Hematopoietic multipotent progenitor cell (in vitro differentiated cells): ENCODE results near the gene NEDD1. TPM values are rescaled to one million over a fixed set of nuclear protein-coding genes. Genes with fewer than 3 reads are reported as not detected.
A peak's percentile ranks its signal among the peaks of the same experiment; 100 is the strongest.

ENCODE experiments used
- DNase-seq, 3 donors: peaks; one replicate each; pipeline ENCODE4 v3.0.0-alpha.2; 2011 to 2015; ENCODE audit warnings: low read depth in 2 of 3, low spot score in 2 of 3
- total RNA-seq: library from RNA; depleted of rRNA; stranded (reverse); fragments of >200 nt; gene quantifications from one replicate; pipeline ENCODE4 v1.2.3, GENCODE V29; 2012

The NEDD1 gene
- 14.8 TPM for total RNA-seq

- DNase-seq: peak; percentile 70 to 88 (median 85)
Measured at GRCh38 chr12:96906849-96907670, at the start of gene NEDD1. Gene NEDD1 (plus strand): TSS chr12:96907257. CDS start chr12:96909760, 2,503 bp downstream.

GRCh38 chr12:96858162-96858561 lies 48.9 kb upstream of the NEDD1 start:
- no peak for DNase-seq

GRCh38 chr12:96861656-96862055 lies 45.4 kb upstream of the NEDD1 start:
- no peak for DNase-seq

- no peak for DNase-seq
Measured at GRCh38 chr12:96862326-96862725, 44.7 kb upstream of the NEDD1 start.

- peak in 1 of 3 donors; percentile 24 for DNase-seq
Measured at GRCh38 chr12:96864335-96864734, 42.7 kb upstream of the NEDD1 start.

- DNase-seq: no peak
Measured at GRCh38 chr12:96866801-96867590, 40.1 kb upstream of the NEDD1 start.

GRCh38 chr12:96870946-96871345 lies 36.1 kb upstream of the NEDD1 start:
- no peak for DNase-seq

GRCh38 chr12:96872961-96873360 lies 34.1 kb upstream of the NEDD1 start:
- DNase-seq: no peak

- no peak for DNase-seq
Measured at GRCh38 chr12:96874211-96874610, 32.8 kb upstream of the NEDD1 start.

GRCh38 chr12:96876966-96877365 lies 30.1 kb upstream of the NEDD1 start:
- no peak for DNase-seq

GRCh38 chr12:96878704-96879103 lies 28.4 kb upstream of the NEDD1 start:
- no peak for DNase-seq

- peak in 1 of 3 donors; percentile 38 for DNase-seq
Measured at GRCh38 chr12:96879301-96879700, 27.8 kb upstream of the NEDD1 start.

GRCh38 chr12:96880220-96880619 lies 26.8 kb upstream of the NEDD1 start:
- DNase-seq: no peak

GRCh38 chr12:96881608-96882007 lies 25.4 kb upstream of the NEDD1 start:
- no peak for DNase-seq

GRCh38 chr12:96882862-96883261 lies 24.2 kb upstream of the NEDD1 start:
- DNase-seq: no peak

GRCh38 chr12:96883571-96883970 lies 23.5 kb upstream of the NEDD1 start:
- no peak for DNase-seq

- no peak for DNase-seq
Measured at GRCh38 chr12:96886998-96887677, 19.9 kb upstream of the NEDD1 start.

GRCh38 chr12:96889273-96889933 lies 17.7 kb upstream of the NEDD1 start:
- DNase-seq: peak in 1 of 3 donors; percentile 9

GRCh38 chr12:96890331-96890730 lies 16.7 kb upstream of the NEDD1 start:
- no peak for DNase-seq

- no peak for DNase-seq
Measured at GRCh38 chr12:96892104-96892503, 15.0 kb upstream of the NEDD1 start.

GRCh38 chr12:96897421-96897820 lies 9.6 kb upstream of the NEDD1 start:
- DNase-seq: no peak
